HG03159 (cell line): Measurements from ENCODE around the gene ZNF354B.
"Not testable (repeated sequence)": the region's sequence is repeated elsewhere in the genome, so short reads cannot be mapped to it uniquely, and the experiment has no call there.

Experiments
- ATAC-seq: cut with Tn5 transposase; IDR thresholded peaks from one replicate; pipeline ENCODE4 v1.9.1; 2021; ENCODE audit warnings: mild to moderate bottlenecking, moderate library complexity; ENCODE audit not compliant: unreplicated experiment

Gene ZNF354B

DNA sequence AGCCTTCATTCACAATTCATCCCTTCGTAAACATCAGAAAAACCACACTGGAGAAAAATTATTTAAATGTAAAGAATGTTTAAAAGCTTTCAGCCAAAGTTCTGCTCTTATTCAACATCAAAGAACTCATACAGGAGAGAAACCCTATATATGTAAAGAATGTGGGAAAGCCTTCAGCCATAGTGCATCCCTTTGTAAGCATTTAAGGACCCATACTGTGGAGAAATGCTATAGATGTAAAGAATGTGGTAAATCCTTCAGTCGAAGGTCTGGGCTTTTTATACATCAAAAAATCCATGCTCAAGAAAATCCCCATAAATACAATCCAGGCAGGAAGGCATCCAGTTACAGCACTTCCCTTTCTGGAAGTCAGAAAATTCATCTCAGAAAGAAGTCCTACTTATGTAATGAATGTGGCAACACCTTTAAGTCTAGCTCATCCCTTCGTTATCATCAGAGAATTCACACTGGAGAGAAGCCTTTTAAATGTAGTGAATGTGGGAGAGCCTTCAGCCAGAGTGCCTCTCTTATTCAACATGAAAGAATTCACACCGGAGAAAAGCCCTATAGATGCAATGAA, 23.5 kb downstream of the ZNF354B start:
- not testable (repeated sequence) for ATAC-seq

DNA sequence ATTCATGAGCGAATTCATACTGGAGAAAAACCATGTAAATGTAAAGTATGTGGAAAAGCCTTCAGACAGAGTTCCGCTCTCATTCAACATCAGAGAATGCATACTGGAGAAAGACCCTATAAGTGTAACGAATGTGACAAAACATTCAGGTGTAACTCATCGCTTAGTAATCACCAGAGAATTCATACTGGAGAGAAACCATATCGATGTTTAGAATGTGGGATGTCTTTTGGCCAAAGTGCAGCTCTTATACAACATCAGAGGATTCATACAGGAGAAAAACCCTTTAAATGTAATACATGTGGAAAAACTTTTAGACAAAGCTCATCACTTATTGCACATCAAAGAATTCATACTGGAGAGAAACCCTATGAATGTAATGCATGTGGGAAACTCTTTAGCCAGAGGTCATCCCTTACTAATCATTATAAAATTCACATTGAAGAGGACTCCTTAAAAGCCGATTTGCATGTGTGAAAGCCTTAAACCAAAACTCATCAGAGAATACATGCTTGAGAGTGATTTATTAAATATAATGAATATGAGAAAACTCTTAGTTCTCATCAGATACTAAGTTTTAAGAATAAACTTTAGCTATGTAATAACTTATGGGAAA, 24.2 kb downstream of the ZNF354B start:
- no peak for ATAC-seq

DNA sequence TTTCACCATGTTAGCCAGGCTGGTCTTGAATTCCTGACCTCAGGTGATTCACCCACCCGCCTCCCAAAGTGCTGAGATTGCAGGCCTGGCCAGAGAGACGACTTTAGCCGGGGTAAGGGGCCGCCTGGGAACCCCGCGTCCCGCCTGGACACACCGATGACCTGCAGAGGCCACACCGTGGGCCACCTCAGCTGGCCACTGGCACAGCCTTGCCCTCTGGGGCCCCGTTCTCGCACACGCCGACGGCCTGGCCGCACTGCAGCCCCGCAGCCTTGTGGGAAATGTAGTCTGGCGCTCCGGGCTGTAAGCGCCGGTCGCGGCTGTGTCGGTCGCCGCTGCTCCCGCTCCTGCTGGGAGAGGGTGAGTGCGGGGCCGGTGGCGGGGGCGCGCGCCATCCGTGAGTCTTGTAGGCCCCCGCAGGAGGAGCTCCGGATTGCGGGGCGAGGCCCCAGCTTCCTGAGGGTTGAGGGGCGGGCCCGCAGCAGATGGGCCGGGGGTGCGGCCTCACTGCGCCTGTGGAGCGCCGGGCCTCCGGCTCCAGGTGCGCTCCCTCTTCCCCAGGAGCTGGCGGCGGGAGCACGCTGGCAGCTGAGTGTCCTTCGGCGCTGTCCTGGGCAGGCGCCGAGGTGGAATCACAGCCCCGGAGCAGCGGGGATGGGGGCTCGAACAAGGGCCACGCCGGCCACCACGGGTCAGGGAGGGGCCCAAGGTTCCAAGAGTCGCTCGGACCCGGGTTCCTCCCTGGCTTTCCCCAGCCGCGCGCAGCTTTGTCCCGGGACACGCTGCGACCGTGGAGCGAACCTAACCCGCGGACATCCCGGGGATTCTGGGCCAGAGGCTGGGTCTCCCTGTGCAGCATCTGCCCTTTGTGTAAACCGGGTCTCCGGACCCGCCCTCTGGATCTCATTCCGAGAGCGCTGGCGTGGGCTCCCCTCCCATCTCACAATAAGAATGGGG, 36.1 kb downstream of the ZNF354B start, which contains the start of gene ZFP2:
Gene ZFP2, plus strand, starts transcription at position 299 of the 957 bp plus-strand sequence. CDS start 35,401 bp downstream, outside the sequence.
- no peak for ATAC-seq

DNA sequence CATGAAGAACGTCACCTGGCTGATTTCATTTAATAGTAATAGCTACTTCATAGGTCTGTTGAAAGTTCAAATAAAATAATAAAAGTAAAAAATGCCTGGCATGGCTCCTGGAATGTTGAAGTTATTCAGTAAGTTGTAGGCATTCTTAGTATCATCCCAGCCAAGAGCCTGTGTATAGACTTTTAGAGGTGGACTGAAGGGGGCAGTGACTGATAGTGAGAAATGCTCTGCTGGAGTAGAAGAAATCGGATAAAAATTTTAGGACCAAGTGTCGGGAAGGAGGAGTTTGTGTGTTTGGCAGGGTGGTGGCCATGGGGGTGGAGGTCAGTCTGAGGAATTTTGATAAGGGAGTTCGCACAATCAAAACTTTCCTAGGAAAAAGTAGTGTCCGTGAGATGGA, 39.5 kb downstream of the ZNF354B start:
- no peak for ATAC-seq

DNA sequence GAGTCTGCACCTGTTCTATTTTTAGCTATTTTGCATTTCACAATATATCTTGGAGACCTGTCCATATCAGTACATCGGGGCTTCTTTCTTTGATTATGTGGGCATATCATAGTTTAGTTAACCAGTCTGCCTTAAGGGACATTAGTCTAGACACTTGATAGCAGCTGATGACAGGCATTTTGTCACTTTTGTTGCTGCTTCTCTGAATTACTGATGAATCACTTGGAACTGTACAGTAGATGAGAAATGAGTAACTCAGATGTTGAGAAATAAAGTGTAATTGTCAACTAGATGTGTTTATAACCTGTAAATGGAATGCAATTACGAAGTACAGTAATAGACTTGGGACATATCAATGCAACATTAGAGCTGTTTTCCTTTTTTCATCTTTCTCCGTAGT, 43.1 kb downstream of the ZNF354B start:
- no peak for ATAC-seq

DNA sequence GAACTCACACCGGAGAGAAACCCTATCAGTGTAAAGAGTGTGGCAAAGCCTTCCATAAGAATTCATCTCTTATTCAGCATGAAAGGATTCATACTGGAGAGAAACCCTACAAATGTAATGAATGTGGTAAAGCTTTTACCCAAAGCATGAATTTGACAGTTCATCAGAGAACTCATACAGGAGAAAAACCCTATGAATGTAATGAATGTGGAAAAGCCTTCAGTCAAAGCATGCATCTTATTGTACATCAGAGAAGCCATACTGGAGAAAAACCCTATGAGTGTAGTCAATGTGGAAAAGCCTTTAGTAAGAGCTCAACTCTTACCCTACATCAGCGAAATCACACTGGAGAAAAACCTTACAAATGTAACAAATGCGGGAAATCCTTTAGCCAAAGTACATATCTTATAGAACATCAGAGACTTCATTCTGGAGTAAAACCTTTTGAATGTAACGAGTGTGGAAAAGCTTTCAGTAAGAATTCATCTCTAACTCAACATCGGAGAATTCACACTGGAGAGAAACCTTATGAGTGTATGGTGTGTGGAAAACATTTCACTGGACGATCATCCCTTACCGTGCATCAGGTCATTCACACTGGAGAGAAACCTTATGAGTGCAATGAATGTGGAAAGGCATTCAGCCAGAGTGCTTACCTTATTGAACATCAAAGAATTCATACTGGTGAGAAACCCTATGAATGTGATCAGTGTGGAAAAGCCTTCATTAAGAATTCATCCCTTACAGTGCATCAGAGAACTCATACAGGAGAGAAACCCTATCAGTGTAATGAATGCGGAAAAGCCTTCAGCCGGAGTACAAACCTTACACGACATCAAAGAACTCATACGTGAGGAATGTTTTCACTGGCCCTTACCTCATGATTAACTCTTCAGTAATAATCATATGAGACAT, 72.3 kb downstream of the ZNF354B start:
- no peak for ATAC-seq
